Fibroblast of lung (primary cell): ENCODE measurements around the gene CD160. TPM values are rescaled to one million over a fixed set of nuclear protein-coding genes. Genes with fewer than 3 reads are reported as not detected.
"Not testable (repeated sequence)": the region's sequence is repeated elsewhere in the genome, so short reads cannot be mapped to it uniquely, and the experiment has no call there.

Experiments
- DNase-seq, 2 donors: peaks; one replicate each; pipeline versions ENCODE4 v3.0.0 to v3.0.0-alpha.2; 2010; ENCODE audit warnings: low read depth in 2 of 2
- H2AFZ ChIP-seq: 2 replicates; pipeline ENCODE4 v1.5.1; 2012; ENCODE audit warnings: low read length, control low read depth, inconsistent platforms
- H3K27ac ChIP-seq: 2 replicates; pipeline ENCODE4 v1.5.1; 2011; ENCODE audit warnings: low read length, control low read depth; ENCODE audit not compliant: insufficient read depth
- H3K27me3 ChIP-seq: 2 replicates; pipeline ENCODE4 v1.5.1; 2011; ENCODE audit warnings: mild to moderate bottlenecking, low read length; ENCODE audit not compliant: control insufficient read depth, insufficient read depth
- H3K36me3 ChIP-seq: 2 replicates; pipeline ENCODE4 v1.5.1; 2011; ENCODE audit warnings: low read length; ENCODE audit not compliant: control insufficient read depth, insufficient read depth
- H3K4me1 ChIP-seq: 2 replicates; pipeline ENCODE4 v1.5.1; 2011; ENCODE audit warnings: low read length; ENCODE audit not compliant: control insufficient read depth, insufficient read depth; ENCODE audit errors: extremely low read depth
- H3K4me2 ChIP-seq: 2 replicates; pipeline ENCODE4 v1.5.1; 2011; ENCODE audit warnings: low read length, control low read depth; ENCODE audit not compliant: insufficient read depth; ENCODE audit errors: extremely low read depth
- H3K4me3 ChIP-seq, 4 experiments: fragments of 200-600 bp in 1 of 4; sonication (generic) in 1 of 4; replicated peaks in 1 of 4; 2 replicates each; pipeline ENCODE4 v1.5.1; 2011 to 2016; ENCODE audit warnings: low read length in 4 of 4, low read depth in 3 of 4, mild to moderate bottlenecking in 3 of 4, control low read depth in 2 of 4, inconsistent platforms in 1 of 4, mixed read lengths in 1 of 4; ENCODE audit not compliant: insufficient read depth in 1 of 4; ENCODE audit errors: control extremely low read depth in 1 of 4
- H3K79me2 ChIP-seq: 2 replicates; pipeline ENCODE4 v1.5.1; 2012; ENCODE audit warnings: mild to moderate bottlenecking, low read length, inconsistent platforms; ENCODE audit not compliant: control insufficient read depth, insufficient read depth
- H3K9ac ChIP-seq: 2 replicates; pipeline ENCODE4 v1.5.1; 2011; ENCODE audit warnings: mild to moderate bottlenecking, low read length, control low read depth; ENCODE audit not compliant: insufficient read depth
- H3K9me3 ChIP-seq: 2 replicates; pipeline ENCODE4 v1.5.1; 2012; ENCODE audit warnings: low read depth, low read length; ENCODE audit not compliant: control insufficient read depth, insufficient read depth
- H4K20me1 ChIP-seq: 2 replicates; pipeline ENCODE4 v1.5.1; 2011; ENCODE audit warnings: low read length; ENCODE audit not compliant: control insufficient read depth, insufficient read depth; ENCODE audit errors: extremely low read depth
- CTCF ChIP-seq, 2 donors: IDR thresholded peaks in 1 of 2; conservative IDR thresholded peaks in 1 of 2; 1 replicate in 1 of 2; 2 replicates in 1 of 2; pipeline ENCODE4 v1.5.1; 2011 to 2012; ENCODE audit warnings: low read length in 2 of 2, control low read depth in 1 of 2, inconsistent platforms in 1 of 2, low read depth in 1 of 2, mild to moderate bottlenecking in 1 of 2
- EZH2 ChIP-seq: IDR thresholded peaks from 2 replicates; pipeline ENCODE4 v1.5.1; 2012; ENCODE audit warnings: low read length, control low read depth, mild to moderate bottlenecking; ENCODE audit errors: missing control alignments
- polyA plus RNA-seq, 2 donors: library from polyadenylated mRNA; depleted of rRNA in 1 of 2; stranded (reverse) in 1 of 2; unstranded in 1 of 2; fragments of >200 nt; gene quantifications; 2 replicates each; pipeline ENCODE4 v1.2.1, GENCODE V29; 2011 to 2012; ENCODE audit warnings: missing spikeins in 1 of 2
- total RNA-seq: library from RNA; depleted of rRNA; stranded (reverse); fragments of >200 nt; gene quantifications from 2 replicates; pipeline ENCODE4 v1.2.1, GENCODE V29; 2014

The CD160 gene
- total and polyA plus RNA-seq, 2 donors (not counting 1 experiment from before 2014, with no cell fraction given), result not detected

GRCh38 chr1:145716641-145717345 is 2.5 kb upstream of the CD160 start:
- Histone ChIP-seq H3K79me2 (no peaks in the 10 kb centered on the region), H3K9me3 (no peaks in the 10 kb centered on the region), H3K4me2 (no peak overlapping the region), H3K9ac (no peak overlapping the region), H3K4me3 (no peak overlapping the region), H3K4me1 (peaks cover 10% of the 10 kb centered on the region), H3K27me3 (no peaks in the 10 kb centered on the region), H4K20me1 (no peaks in the 10 kb centered on the region), H2AFZ (no peak overlapping the region), H3K36me3 (no peaks in the 10 kb centered on the region), H3K27ac (no peak overlapping the region)
- no peak for DNase-seq
- TF ChIP-seq CTCF (conservative IDR thresholded peaks at IDR 0.05 in 1 of 2, IDR thresholded peaks at IDR 0.05 in 1 of 2; ENCODE audit: low read depth in 1 of 2, low read length in 2 of 2) (no peak), EZH2 (no peak)

- Histone ChIP-seq H3K27me3 (no peaks in the 10 kb centered on the region), H3K9ac (no peak overlapping the region), H4K20me1 (no peaks in the 10 kb centered on the region), H3K27ac (no peak overlapping the region), H3K36me3 (no peaks in the 10 kb centered on the region), H3K4me1 (peaks cover 11% of the 10 kb centered on the region), H3K4me3 (no peak overlapping the region), H3K4me2 (no peak overlapping the region), H3K9me3 (no peaks in the 10 kb centered on the region), H2AFZ (no peak overlapping the region), H3K79me2 (no peaks in the 10 kb centered on the region)
- DNase-seq, result no peak
- TF ChIP-seq EZH2 (no peak), CTCF (conservative IDR thresholded peaks at IDR 0.05 in 1 of 2, IDR thresholded peaks at IDR 0.05 in 1 of 2; ENCODE audit: low read depth in 1 of 2, low read length in 2 of 2) (no peak)
Observed at GRCh38 chr1:145717833-145718232, 1.5 kb upstream of the CD160 start.

- H2AFZ ChIP-seq, H3K27ac ChIP-seq: not testable (repeated sequence)
Observed at GRCh38 chr1:145718465-145718864, 834 bp upstream of the CD160 start.

More at GRCh38 chr1:145718465-145718864, 834 bp upstream of the CD160 start:
- H3K4me2 ChIP-seq, H3K9me3 ChIP-seq, H3K27me3 ChIP-seq, DNase-seq, H3K36me3 ChIP-seq, H3K9ac ChIP-seq, H3K4me3 ChIP-seq, H4K20me1 ChIP-seq, H3K79me2 ChIP-seq: not testable (repeated sequence)
- H3K4me1 ChIP-seq, result peaks cover 11% of the 10 kb centered on the region
